Measurements from ENCODE around the gene ASGR1.
"Not testable (repeated sequence)": the region's sequence is repeated elsewhere in the genome, so short reads cannot be mapped to it uniquely, and the experiment has no call there.

Gene ASGR1

GRCh38 chr17:7195971-7196370, 16.8 kb upstream of the ASGR1 start:
- Histone ChIP-seq H3K27ac (no peak overlapping the region), H3K4me3 (no peak overlapping the region)

DNA sequence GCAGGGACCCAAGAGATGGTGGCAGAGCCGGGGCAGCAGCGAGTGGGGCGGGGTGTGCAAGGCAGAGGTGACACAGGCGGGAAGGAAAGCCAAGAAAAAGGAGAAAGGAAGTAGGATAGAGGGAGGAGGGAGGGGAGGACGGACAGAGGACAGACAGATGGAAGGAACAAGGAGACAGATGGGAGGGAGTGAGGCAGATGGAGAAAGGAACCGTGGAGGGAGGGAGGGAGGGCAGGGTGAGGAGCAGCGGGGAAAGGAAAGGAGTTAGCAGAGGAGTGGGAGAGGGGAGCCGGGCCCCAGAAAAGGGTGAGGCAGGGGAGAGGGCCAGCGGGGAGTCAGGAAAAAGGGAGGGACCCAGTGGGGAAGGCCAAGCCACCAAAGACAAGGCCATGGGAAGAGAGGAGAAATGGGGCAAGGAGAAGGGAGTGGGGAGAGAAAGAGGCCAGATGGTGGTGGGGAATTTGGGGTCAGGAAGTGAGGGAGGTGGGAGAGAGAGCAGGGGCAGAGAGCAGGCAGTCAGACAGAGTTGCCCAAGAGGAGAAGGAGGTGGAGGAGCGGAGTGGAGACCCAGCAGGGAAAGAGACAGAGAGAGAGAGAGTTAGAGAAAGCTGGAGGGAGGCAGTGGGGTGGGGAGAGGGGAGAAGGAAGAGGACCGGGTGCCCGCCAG, 13.2 kb upstream of the ASGR1 start:
- H3K4me3 ChIP-seq = no peak overlapping the region
- no peak overlapping the region for H3K27ac ChIP-seq

DNA sequence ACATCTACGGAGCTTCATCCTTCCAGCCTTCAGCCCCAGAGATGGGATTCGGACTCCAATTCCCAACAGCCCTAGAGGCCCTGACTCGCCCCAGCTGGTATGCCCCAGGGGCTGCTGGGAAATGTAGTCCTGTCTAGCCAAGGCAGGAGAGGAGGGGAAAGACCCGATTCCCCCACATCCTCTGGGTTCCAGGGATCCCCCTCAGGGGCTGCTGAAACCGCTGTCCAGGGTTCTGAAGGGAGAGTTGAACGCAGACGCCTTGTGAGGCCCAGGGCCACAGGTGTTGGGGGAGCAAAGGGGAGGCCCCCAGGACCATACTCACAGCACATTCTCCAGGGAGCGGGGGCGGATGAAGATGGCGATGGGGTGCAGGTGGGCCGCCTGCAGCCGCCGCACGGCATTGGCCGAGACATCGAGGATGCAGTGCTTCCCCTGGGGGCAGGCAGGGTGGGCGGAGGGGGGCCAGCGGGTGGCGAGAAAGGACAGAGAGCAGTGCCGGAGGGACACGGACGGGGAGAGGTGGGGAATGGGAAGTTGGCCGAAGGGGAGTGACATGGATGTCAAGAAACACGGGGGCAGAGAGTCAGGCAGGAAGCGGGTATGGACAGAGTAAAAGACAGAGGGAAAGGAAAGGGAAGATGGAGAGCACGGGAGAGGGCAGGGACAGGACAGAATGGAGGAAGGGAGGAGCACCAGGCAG, 12.6 kb upstream of the ASGR1 start:
- no peak overlapping the region for H3K4me3 ChIP-seq

DNA sequence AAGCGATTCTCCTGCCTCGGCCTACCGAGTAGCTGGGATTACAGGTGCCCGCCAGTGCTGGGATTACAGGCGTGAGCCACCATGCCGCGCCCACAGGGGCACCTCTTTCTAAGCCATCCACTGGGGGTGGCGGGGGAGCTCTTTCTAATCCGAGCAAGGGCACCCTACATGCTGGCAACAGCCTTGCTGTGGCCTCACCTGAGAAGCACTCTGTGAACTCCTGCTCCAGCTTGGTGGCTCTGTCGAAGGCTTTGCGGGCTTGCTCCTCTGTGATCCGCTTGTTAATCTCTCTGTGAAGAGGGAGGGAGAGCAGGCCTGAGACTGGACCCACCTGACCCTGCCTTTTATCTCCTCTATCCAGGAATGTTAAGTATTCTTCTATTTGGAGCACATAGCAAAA, 11.9 kb upstream of the ASGR1 start:
- no peak overlapping the region for H3K27ac ChIP-seq
- no peak overlapping the region for H3K4me3 ChIP-seq

More for the DNA sequence above, 12.6 kb upstream of the ASGR1 start:
- H3K27ac ChIP-seq = no peak overlapping the region

DNA sequence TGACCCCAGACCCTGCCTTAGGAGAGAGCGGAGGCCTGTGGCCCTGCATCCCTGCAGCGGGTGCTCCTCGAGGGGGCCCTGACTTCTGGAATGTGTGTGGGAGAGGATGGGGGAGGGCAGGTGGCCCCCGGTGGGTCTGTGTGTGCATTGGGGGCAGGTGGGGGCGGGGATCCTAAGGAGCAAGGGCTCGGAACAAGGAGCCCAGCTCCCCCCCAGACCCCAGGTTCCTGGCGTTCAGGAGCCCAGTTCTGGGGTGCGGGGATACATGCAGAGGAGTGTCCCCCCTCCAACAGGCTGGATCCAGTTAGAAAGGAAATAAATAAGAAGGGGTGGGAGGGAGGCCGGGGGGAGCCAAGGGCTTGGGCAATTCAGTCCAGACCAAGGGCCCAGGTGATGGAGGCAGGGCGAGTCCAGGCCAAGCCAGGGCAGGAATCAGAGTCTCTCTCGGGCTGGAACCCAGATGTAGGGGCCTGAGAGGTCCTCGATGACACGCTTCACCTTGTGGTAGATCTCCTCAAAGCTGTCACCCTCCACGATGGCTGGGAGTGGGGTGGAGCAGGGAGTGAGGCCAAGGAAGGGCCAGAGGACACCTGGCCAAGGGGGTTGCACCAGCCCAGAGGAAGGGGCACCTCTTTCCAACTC, 11.2 kb upstream of the ASGR1 start:
- Histone ChIP-seq H3K4me3 (no peak overlapping the region), H3K27ac (no peak overlapping the region)

DNA sequence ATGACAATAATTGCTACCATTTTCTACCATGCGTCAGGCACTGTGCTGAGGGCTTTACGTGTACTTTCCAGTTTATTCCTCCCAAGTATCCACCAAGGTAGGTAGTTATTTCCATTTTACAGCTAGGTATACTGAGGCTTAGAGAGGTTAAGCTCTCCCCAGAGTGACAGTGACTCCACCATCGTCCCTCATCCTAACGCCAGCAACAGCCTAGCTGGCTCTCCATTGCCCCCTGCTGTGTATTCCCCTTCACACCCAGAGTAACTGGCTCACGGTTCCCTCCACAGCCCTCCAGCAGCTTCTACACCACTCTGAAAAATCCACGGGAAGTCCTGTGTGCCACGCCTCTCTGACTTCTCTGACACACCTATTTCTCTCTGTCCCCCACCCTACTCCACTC, 7.1 kb upstream of the ASGR1 start:
- Histone ChIP-seq H3K27ac (no peak overlapping the region), H3K4me3 (no peak overlapping the region)

DNA sequence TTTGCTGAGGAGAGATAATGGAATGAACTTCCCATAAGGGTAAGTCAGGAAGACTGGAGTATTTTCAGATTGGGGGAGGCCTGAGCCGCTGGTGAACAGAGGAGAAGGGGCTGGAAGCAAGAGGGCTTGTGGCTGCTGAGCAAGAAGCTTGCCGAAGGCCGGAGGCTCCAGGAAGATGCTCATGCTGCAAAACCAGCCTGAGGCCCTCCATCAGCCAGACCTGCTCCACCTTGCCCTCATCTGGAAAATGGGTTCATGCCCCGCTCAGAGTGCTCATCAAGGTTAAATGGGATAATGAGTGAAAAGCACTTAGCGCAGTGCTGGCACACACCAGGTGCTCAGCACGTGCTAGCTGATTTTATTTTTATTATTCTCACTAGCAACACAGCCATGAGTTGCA, 5.5 kb upstream of the ASGR1 start:
- Histone ChIP-seq H3K4me3 (no peak overlapping the region), H3K27ac (no peak overlapping the region)

GRCh38 chr17:7184091-7184488, 4.9 kb upstream of the ASGR1 start:
- no peak overlapping the region for H3K27ac ChIP-seq
- no peak overlapping the region for H3K4me3 ChIP-seq

- H3K4me3 ChIP-seq = no peak overlapping the region
- no peak overlapping the region for H3K27ac ChIP-seq
These were observed 4.4 kb upstream of the ASGR1 start for GRCh38 chr17:7183433-7184090.

DNA sequence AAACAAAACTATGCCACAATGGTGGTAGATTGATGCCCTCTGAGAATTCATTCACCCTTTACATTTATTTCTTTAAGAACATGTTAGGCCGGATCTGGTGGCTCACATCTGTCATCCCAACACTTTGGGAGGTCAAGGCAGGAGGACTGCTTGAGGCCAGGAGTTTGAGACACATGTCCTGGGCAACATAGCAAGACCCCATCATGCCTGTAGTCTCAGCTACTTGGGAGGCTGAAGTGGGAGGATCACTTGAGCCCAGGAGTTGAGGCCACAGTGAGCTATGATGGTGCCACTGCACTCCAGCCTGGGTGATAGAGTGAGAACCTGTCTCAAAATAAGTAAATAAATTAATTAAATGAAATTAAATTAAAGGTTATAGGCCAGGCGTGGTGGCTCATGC, 2.9 kb upstream of the ASGR1 start:
- H3K27ac ChIP-seq, H3K4me3 ChIP-seq: not testable (repeated sequence)

DNA sequence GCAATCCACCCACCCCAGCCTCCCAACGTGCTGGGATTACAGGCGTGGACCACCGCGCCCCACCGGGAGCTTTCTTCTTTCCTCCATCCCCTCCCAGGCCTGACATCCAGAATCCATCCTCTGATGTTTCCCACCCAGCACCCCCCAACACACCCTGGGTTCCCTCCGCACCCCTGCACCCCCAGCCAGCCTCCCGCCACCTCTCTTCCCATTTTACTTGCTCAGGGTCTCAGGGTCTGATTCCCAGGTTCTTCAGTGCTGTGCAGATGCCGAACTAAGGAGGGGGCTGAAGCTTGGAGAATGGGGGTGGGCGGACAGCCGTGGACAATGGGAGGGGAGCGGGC, 225 bp downstream of the ASGR1 start:
- H3K27ac ChIP-seq = no peak overlapping the region
- H3K4me3 ChIP-seq = no peak overlapping the region

DNA sequence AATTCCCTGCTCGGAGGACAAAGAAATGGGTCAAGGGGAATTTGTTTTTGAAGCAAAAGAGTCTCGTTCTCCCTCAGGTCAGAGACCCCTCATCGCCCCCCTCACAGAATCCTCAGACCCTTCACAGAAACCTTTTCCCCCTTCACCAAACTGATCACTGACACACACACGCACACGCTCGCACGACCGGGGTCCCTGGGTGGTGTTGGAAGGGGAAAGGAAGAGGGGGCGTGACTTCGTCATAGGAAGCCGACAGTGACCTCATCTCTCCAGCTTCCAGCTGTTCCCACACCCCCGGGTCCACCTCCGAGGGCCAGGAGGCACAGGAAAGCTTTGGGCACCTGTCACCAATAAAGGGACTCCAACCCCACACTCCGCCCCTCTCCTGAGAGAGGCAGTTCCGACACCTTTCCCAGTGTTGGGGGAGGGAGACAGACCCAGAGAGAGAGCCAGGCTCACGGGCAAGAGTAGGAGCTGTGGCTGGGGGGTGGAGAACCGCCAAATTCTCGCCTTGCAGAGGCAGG, 1.2 kb downstream of the ASGR1 start:
- peak overlapping the region in 6 of 7 experiments; percentile 6 to 30 (median 18) for H3K4me3 ChIP-seq
- no peak overlapping the region for H3K27ac ChIP-seq

GRCh38 chr17:7177191-7177953, 1.8 kb downstream of the ASGR1 start:
- H3K27ac ChIP-seq = no peak overlapping the region
- H3K4me3 ChIP-seq = peak overlapping the region; percentile 6 to 30 (median 17)

DNA sequence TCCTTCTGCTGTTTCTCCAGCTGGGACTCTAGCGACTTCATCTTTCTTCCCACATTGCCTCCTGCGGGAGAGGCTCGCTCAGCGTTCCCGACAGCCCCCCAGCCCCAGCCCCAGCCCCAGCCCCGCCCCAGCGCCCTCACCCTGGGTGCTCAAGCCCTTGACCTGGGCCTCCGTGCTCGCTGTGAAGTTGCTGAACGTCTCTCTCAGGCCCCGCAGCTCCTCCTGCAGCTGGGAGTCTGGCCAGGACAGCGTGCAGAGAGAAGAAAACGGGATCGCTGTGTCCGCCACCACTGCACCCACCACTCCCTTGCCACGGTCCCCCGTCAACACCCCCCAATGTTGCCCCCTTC, 2.4 kb downstream of the ASGR1 start:
- Histone ChIP-seq H3K4me3 (peak overlapping the region in 1 of 7 experiments; percentile 17), H3K27ac (no peak overlapping the region)

GRCh38 chr17:7176107-7176840, 2.9 kb downstream of the ASGR1 start:
- Histone ChIP-seq H3K27ac (no peak overlapping the region), H3K4me3 (no peak overlapping the region)

DNA sequence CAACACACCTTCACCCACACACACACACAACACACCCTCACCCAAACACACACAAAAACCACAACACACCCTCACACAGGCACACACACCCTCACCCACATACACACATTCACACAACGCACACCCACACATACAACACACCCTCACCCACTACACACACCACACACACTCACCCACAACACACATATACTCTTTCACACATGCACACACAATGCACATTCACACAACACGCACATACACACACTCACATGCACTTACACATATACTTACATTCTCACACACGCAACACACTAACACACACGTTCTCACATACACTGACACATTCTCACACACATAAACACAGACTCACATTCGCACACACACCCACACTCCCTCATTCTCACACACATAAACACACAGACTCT, 3.8 kb downstream of the ASGR1 start:
- Histone ChIP-seq H3K27ac (no peak overlapping the region), H3K4me3 (no peak overlapping the region)

DNA sequence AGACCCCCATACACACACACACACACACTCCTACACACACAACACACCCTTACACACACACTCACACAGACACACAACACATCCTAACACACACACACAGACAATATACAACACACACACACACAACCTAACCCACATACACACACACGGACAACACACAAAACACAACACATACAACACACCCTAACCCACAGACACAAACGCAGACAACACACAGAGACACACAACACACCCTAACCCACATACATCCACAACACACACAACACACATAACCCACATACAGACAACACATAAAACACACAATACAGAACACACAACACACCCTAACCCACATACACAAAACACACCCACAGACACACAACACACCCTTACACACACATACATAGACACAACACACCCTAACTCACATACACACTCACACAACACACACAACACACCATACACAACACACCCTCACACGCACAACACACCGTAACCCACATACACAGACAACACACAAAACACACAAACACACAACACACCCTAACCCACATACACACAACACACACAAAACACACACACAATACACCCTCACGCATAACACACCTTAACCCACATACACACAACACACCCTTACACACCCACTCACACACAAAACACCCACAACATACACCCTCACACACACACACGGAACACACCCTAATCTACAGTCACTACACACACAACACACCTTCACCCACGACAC, 4.4 kb downstream of the ASGR1 start:
- Histone ChIP-seq H3K4me3 (peak overlapping the region in 1 of 7 experiments; percentile 8), H3K27ac (no peak overlapping the region)
